DND-41 (cell line): Measurements from ENCODE around the gene ZBTB34.

Source experiments
- ATAC-seq: fragments of 200-7000 bp; cut with Tn5 transposase; 3 replicates; pipeline ENCODE4 v1.9.1; 2021; ENCODE audit warnings: low read depth; ENCODE audit not compliant: insufficient read depth
- DNase-seq: peaks from one replicate; pipeline ENCODE4 v3.0.0-alpha.2; 2020
- H2AFZ ChIP-seq: 2 replicates; pipeline ENCODE4 v1.6.0; 2012; ENCODE audit warnings: low read depth, low read length
- H3K27ac ChIP-seq: 2 replicates; pipeline ENCODE4 v1.5.1; 2012; ENCODE audit warnings: low read length, inconsistent platforms
- H3K27me3 ChIP-seq: fragments of 200-600 bp; sonication (generic); 2 replicates; pipeline ENCODE4 v1.6.0; 2012; ENCODE audit warnings: low read length, mild to moderate bottlenecking, inconsistent platforms; ENCODE audit not compliant: insufficient read depth, poor library complexity
- H3K36me3 ChIP-seq: 2 replicates; pipeline ENCODE4 v1.5.1; 2012; ENCODE audit warnings: low read length, inconsistent platforms; ENCODE audit not compliant: insufficient read depth
- H3K4me1 ChIP-seq: 2 replicates; pipeline ENCODE4 v1.5.1; 2012; ENCODE audit warnings: mild to moderate bottlenecking, low read length; ENCODE audit not compliant: insufficient read depth
- H3K4me2 ChIP-seq: 2 replicates; pipeline ENCODE4 v1.6.0; 2012; ENCODE audit warnings: mild to moderate bottlenecking, moderate library complexity, low read length, inconsistent platforms; ENCODE audit not compliant: insufficient read depth
- H3K4me3 ChIP-seq, 2 experiments: fragments of 200-600 bp in 1 of 2; shearing (Covaris generic) in 1 of 2; 2 replicates each; pipeline ENCODE4 v1.5.1; 2012 to 2016; ENCODE audit warnings: inconsistent platforms in 2 of 2, low read length in 2 of 2, mild to moderate bottlenecking in 2 of 2, low read depth in 1 of 2, moderate library complexity in 1 of 2
- H3K79me2 ChIP-seq: 2 replicates; pipeline ENCODE4 v1.6.0; 2012; ENCODE audit warnings: low read length, inconsistent platforms; ENCODE audit not compliant: insufficient read depth
- H3K9ac ChIP-seq: 2 replicates; pipeline ENCODE4 v1.6.0; 2012; ENCODE audit warnings: low read depth, mild to moderate bottlenecking, inconsistent platforms, low read length, moderate library complexity
- H3K9me3 ChIP-seq: 2 replicates; pipeline ENCODE4 v1.5.1; 2012; ENCODE audit warnings: low read length, moderate library complexity, mild to moderate bottlenecking, inconsistent platforms; ENCODE audit not compliant: insufficient read depth, severe bottlenecking
- H4K20me1 ChIP-seq: 2 replicates; pipeline ENCODE4 v1.6.0; 2012; ENCODE audit warnings: low read length; ENCODE audit not compliant: insufficient read depth
- CTCF ChIP-seq: IDR thresholded peaks from 2 replicates; pipeline ENCODE4 v1.5.1; 2012; ENCODE audit warnings: borderline replicate concordance, low read length, moderate library complexity, mild to moderate bottlenecking; ENCODE audit not compliant: poor library complexity, severe bottlenecking; ENCODE audit errors: extremely low read depth
- EZH2 ChIP-seq: IDR thresholded peaks from 3 replicates; pipeline ENCODE4 v1.6.1; 2012; ENCODE audit warnings: borderline replicate concordance, low read depth, mild to moderate bottlenecking, moderate library complexity, low read length, inconsistent platforms; ENCODE audit not compliant: severe bottlenecking

Gene ZBTB34

GRCh38 chr9:126919193-126919592 lies 58.8 kb downstream of the ZBTB34 start:
- H2AFZ ChIP-seq = no peak overlapping the region
- no peak overlapping the region for H3K4me3 ChIP-seq
- no peak overlapping the region for H3K9ac ChIP-seq
- H3K27me3 ChIP-seq = peaks cover 35% of the 10 kb centered on the region
- DNase-seq (no peak), ATAC-seq (no peak)
- no peaks in the 10 kb centered on the region for H3K4me1 ChIP-seq
- no peaks in the 10 kb centered on the region for H3K9me3 ChIP-seq
- H3K4me2 ChIP-seq = no peak overlapping the region
- no peaks in the 10 kb centered on the region for H3K36me3 ChIP-seq
- no peaks in the 10 kb centered on the region for H4K20me1 ChIP-seq
- TF ChIP-seq EZH2 = no peak
- no peak for TF ChIP-seq CTCF
- H3K79me2 ChIP-seq = no peaks in the 10 kb centered on the region
- H3K27ac ChIP-seq = no peak overlapping the region

- Histone ChIP-seq H3K4me1 (no peaks in the 10 kb centered on the region), H3K4me3 (no peak overlapping the region), H3K27me3 (peaks cover 20% of the 10 kb centered on the region), H3K27ac (no peak overlapping the region), H3K9me3 (no peaks in the 10 kb centered on the region), H3K9ac (no peak overlapping the region), H3K4me2 (no peak overlapping the region), H2AFZ (no peak overlapping the region), H4K20me1 (no peaks in the 10 kb centered on the region; the same call in 1 of the 2 replicates), H3K36me3 (no peaks in the 10 kb centered on the region), H3K79me2 (no peaks in the 10 kb centered on the region)
- no peak for TF ChIP-seq EZH2
- TF ChIP-seq CTCF = no peak
- DNase-seq = no peak
- ATAC-seq = no peak
These were observed 65.4 kb downstream of the ZBTB34 start for GRCh38 chr9:126925876-126926275.

- TF ChIP-seq CTCF = no peak
- no peak for TF ChIP-seq EZH2
- no peak for DNase-seq
- no peak for ATAC-seq
- Histone ChIP-seq H3K9me3 (no peaks in the 10 kb centered on the region), H2AFZ (no peak overlapping the region), H3K4me3 (no peak overlapping the region), H3K36me3 (no peaks in the 10 kb centered on the region), H3K9ac (no peak overlapping the region), H3K27ac (no peak overlapping the region), H3K4me2 (no peak overlapping the region), H4K20me1 (no peaks in the 10 kb centered on the region; the same call in 1 of the 2 replicates), H3K4me1 (no peaks in the 10 kb centered on the region), H3K79me2 (no peaks in the 10 kb centered on the region), H3K27me3 (peaks cover 19% of the 10 kb centered on the region)
These were observed 65.9 kb downstream of the ZBTB34 start for GRCh38 chr9:126926364-126926763.

- no peak for ATAC-seq
- Histone ChIP-seq H3K9ac (no peak overlapping the region), H2AFZ (no peak overlapping the region), H3K27ac (no peak overlapping the region), H3K4me3 (no peak overlapping the region), H3K4me1 (no peaks in the 10 kb centered on the region), H3K4me2 (no peak overlapping the region), H4K20me1 (no peaks in the 10 kb centered on the region; the same call in 1 of the 2 replicates), H3K36me3 (no peaks in the 10 kb centered on the region), H3K9me3 (no peaks in the 10 kb centered on the region), H3K27me3 (peaks cover 12% of the 10 kb centered on the region), H3K79me2 (no peaks in the 10 kb centered on the region)
- no peak for TF ChIP-seq EZH2
- no peak for TF ChIP-seq CTCF
- no peak for DNase-seq
These were observed 67.0 kb downstream of the ZBTB34 start for GRCh38 chr9:126927419-126927818.
